Smooth muscle cell (in vitro differentiated cells): ENCODE data around the gene ICOS. TPM values are rescaled to one million over a fixed set of nuclear protein-coding genes. Genes with fewer than 3 reads are reported as not detected.

ENCODE experiments used
- DNase-seq: peaks from one replicate; lab custom pipeline; 2025; ENCODE audit not compliant: unreplicated experiment; lab: John Stamatoyannopoulos, UW
- H2AFZ ChIP-seq: fragments of 200-600 bp; sonication (generic); 2 replicates; pipeline ENCODE4 v1.6.0; 2016; ENCODE audit warnings: antibody characterized with exemption, low read depth, mild to moderate bottlenecking
- H3F3A ChIP-seq: fragments of 200-600 bp; sonication (generic); 2 replicates; pipeline ENCODE4 v1.6.0; 2017; ENCODE audit warnings: antibody characterized with exemption, low read depth
- H3K27ac ChIP-seq: fragments of 200-600 bp; sonication (generic); 2 replicates; pipeline ENCODE4 v1.5.1; 2016; ENCODE audit warnings: low read depth, mild to moderate bottlenecking
- H3K27me3 ChIP-seq: fragments of 200-600 bp; sonication (generic); 2 replicates; pipeline ENCODE4 v1.6.1; 2016; ENCODE audit warnings: low read depth, mild to moderate bottlenecking
- H3K36me3 ChIP-seq: fragments of 200-600 bp; sonication (generic); 2 replicates; pipeline ENCODE4 v1.5.1; 2016; ENCODE audit warnings: low read depth
- H3K4me1 ChIP-seq: fragments of 200-600 bp; sonication (generic); 2 replicates; pipeline ENCODE4 v1.5.1; 2016; ENCODE audit warnings: low read depth
- H3K4me2 ChIP-seq: fragments of 200-600 bp; sonication (generic); 2 replicates; pipeline ENCODE4 v1.6.0; 2016; ENCODE audit warnings: mild to moderate bottlenecking
- H3K4me3 ChIP-seq: fragments of 200-600 bp; sonication (generic); 2 replicates; pipeline ENCODE4 v1.5.1; 2016; ENCODE audit warnings: mild to moderate bottlenecking
- H3K79me2 ChIP-seq: fragments of 200-600 bp; sonication (generic); 2 replicates; pipeline ENCODE4 v1.6.0; 2016; ENCODE audit warnings: low read depth, mild to moderate bottlenecking
- H3K9ac ChIP-seq: fragments of 200-600 bp; sonication (generic); 2 replicates; pipeline ENCODE4 v1.6.0; 2016; ENCODE audit warnings: low read depth
- H3K9me3 ChIP-seq: fragments of 200-600 bp; sonication (generic); replicated peaks from 2 replicates; pipeline ENCODE4 v1.5.1; 2016; ENCODE audit warnings: low read depth
- H4K20me1 ChIP-seq: fragments of 200-600 bp; sonication (generic); 2 replicates; pipeline ENCODE4 v1.6.0; 2016; ENCODE audit warnings: low read depth
- WGBS: methylation state at CpG from one replicate; pipeline ENCODE4 v1.1.7; 2016; ENCODE audit warnings: low lambda C conversion rate; 5-methylcytosine and 5-hydroxymethylcytosine counted together
- polyA plus RNA-seq: library from polyadenylated mRNA; unstranded; fragments of >200 nt; fragmentation: Nextera tagmentation; extraction: Ambion mirVana; gene quantifications from 2 replicates; pipeline ENCODE4 v1.2.1, GENCODE V29; 2016
- total RNA-seq: library from RNA; depleted of rRNA; stranded (reverse); fragments of >200 nt; gene quantifications from 2 replicates; pipeline ENCODE4 v1.2.3, GENCODE V29; 2014
- TF ChIP-seq, protein P1 (sequence below): fragments of 200-600 bp; sonication (generic); IDR thresholded peaks from 2 replicates; pipeline ENCODE4 v1.5.1; 2017; ENCODE audit warnings: borderline replicate concordance, mild to moderate bottlenecking, antibody characterized with exemption; ENCODE audit not compliant: insufficient read depth, poor library complexity, severe bottlenecking

Gene ICOS
- total and polyA plus RNA-seq, 2 experiments from 2014 or later: not detected

DNA sequence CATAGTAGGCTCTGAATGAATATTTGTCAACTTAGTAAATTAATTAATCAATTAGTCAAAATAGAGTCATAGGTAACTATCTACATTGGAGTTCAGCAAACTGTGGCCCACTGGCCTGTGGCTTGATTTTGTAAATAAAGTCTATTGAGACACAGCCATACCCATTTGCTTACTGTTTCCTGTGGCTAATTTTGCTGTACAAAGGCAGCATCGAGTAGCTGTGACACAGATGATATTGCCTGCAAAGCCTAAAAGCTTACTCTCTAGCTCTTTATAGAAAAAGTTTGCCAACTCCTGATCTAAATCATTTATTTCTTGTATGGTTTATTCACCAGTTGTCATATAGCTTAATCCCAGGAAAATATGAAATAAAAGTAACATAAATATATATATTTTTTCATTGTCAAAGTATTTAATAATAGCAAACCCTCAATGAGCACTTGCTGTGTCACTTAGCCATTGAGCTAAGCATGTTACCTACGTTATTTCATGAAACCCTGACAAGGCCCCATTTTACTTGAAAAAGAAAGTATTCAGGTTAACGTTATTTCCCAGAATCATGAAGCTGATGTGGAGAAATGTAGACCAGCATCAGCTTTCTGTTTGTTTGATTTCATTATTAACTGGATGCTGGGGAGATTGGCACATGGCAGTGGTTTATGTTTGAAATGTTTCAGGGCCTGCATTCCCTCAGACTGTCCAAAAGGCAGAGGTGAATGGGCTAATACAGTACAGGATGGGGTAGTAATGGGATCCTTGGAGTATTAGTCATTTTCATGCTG lies 69.6 kb downstream of the ICOS start:
- WGBS: 91% methylated on average over 3 of the region's 3 CpGs

DNA sequence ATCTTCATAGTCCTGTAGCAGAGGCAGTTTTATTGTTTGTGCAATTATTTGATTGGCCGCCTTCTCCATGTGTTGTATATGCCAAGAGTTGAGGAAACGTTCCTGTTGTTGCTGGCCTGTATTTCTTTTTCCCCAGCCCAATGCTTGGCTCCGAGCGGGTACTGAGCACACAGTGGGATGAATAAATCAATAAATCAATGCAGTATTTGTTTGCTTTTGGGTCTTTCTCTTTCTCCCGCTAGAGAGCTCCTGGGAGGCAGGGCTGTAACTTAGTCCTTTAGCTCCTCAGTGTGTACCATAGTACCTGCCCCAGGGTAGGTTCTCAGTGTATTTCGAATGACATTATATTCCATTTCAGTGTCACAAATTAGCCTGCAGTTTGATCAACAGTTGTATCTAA lies 71.8 kb downstream of the ICOS start:
- no peaks in the 10 kb centered on the region for H4K20me1 ChIP-seq
- no peak overlapping the region for H2AFZ ChIP-seq
- no peaks in the 10 kb centered on the region for H3K27me3 ChIP-seq
- H3K4me3 ChIP-seq: no peak overlapping the region
- H3K4me2 ChIP-seq: no peak overlapping the region
- DNase-seq: no peak
- H3K4me1 ChIP-seq: no peaks in the 10 kb centered on the region
- H3K36me3 ChIP-seq: no peaks in the 10 kb centered on the region
- no peaks in the 10 kb centered on the region for H3K9me3 ChIP-seq
- no peak overlapping the region for H3K9ac ChIP-seq
- no peaks in the 10 kb centered on the region for H3F3A ChIP-seq
- WGBS: 93% methylated on average over 6 of the region's 6 CpGs
- no peak overlapping the region for H3K27ac ChIP-seq
- TF ChIP-seq, protein P1, sequence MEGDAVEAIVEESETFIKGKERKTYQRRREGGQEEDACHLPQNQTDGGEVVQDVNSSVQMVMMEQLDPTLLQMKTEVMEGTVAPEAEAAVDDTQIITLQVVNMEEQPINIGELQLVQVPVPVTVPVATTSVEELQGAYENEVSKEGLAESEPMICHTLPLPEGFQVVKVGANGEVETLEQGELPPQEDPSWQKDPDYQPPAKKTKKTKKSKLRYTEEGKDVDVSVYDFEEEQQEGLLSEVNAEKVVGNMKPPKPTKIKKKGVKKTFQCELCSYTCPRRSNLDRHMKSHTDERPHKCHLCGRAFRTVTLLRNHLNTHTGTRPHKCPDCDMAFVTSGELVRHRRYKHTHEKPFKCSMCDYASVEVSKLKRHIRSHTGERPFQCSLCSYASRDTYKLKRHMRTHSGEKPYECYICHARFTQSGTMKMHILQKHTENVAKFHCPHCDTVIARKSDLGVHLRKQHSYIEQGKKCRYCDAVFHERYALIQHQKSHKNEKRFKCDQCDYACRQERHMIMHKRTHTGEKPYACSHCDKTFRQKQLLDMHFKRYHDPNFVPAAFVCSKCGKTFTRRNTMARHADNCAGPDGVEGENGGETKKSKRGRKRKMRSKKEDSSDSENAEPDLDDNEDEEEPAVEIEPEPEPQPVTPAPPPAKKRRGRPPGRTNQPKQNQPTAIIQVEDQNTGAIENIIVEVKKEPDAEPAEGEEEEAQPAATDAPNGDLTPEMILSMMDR: no peak
- no peaks in the 10 kb centered on the region for H3K79me2 ChIP-seq

More for the DNA sequence above, 69.6 kb downstream of the ICOS start:
- Histone ChIP-seq H3K27me3 (no peaks in the 10 kb centered on the region), H3F3A (no peaks in the 10 kb centered on the region), H3K4me2 (no peak overlapping the region), H3K27ac (no peak overlapping the region), H3K79me2 (no peaks in the 10 kb centered on the region), H3K4me3 (no peak overlapping the region), H3K9ac (no peak overlapping the region), H3K4me1 (no peaks in the 10 kb centered on the region), H3K36me3 (no peaks in the 10 kb centered on the region), H4K20me1 (no peaks in the 10 kb centered on the region), H2AFZ (no peak overlapping the region), H3K9me3 (no peaks in the 10 kb centered on the region)
- TF ChIP-seq, protein P1: no peak
- DNase-seq: no peak

DNA sequence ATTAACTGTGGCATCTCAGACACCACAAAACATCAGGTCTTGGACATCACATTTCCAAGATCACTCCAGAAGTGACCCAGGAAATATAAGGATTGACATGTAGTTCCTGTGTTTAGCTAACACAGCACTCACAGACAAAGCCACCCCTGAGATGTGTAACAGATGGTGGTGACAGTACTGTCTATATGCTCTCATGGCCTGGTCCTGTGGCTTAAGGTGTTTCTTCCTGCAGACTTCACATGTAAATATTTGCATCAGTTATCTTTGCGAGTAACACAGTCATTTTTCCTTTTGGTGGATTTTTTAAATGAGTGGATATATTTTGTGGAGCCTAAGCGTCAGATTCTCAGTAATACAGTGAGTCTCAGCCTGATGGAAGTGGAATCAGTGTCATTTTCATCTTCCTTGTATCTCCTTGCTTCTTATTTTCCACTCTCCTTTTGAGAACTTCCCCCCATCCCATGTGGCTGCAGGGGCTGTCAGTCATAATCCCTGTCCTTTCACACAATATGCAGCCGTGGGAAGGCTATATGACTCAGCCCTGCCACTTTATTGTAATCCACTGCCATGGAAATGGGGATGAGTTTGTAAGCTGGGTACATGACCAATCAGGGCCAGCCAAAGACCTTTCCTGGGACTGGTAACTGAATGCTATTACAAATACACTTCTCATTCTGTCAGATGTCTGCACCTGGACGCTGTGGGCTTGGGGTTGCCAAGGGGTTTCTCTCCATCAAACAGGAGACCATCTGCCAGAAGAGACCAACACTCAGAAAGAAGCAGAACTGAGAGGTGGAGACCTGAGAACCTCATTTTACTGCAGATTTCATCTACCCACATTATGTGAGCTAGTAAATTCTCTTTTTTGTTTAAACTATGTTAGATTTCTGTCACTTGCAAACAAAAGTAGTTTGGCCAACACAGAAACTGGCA lies 74.3 kb downstream of the ICOS start:
- H3K36me3 ChIP-seq: no peaks in the 10 kb centered on the region
- DNase-seq: no peak
- no peaks in the 10 kb centered on the region for H4K20me1 ChIP-seq
- H3K4me1 ChIP-seq: no peaks in the 10 kb centered on the region
- H3F3A ChIP-seq: no peaks in the 10 kb centered on the region
- H3K4me2 ChIP-seq: no peak overlapping the region
- no peak overlapping the region for H3K9ac ChIP-seq
- no peak overlapping the region for H3K4me3 ChIP-seq
- no peaks in the 10 kb centered on the region for H3K9me3 ChIP-seq
- H3K79me2 ChIP-seq: no peaks in the 10 kb centered on the region
- TF ChIP-seq, protein P1: no peak
- 74% methylated on average over 4 of the region's 4 CpGs for WGBS
- no peak overlapping the region for H3K27ac ChIP-seq
- H2AFZ ChIP-seq: no peak overlapping the region
- no peaks in the 10 kb centered on the region for H3K27me3 ChIP-seq

Other genes starting within 250 kb of the ICOS start
- gene CD28, start 230.1 kb upstream of the ICOS start, total RNA-seq: not detected in 2 replicates
- not detected in 2 replicates for gene CD28, start 230.1 kb upstream of the ICOS start, polyA plus RNA-seq
- gene CTLA4, start 69.0 kb upstream of the ICOS start, total RNA-seq: not detected in 2 replicates
- not detected in 2 replicates for gene CTLA4, start 69.0 kb upstream of the ICOS start, polyA plus RNA-seq